HG02981 (cell line): Measurements from ENCODE around the gene MAMDC4.

Source experiments
- ATAC-seq: cut with Tn5 transposase; IDR thresholded peaks from one replicate; pipeline ENCODE4 v1.9.1; 2021; ENCODE audit warnings: mild to moderate bottlenecking, moderate library complexity; ENCODE audit not compliant: unreplicated experiment

Gene MAMDC4

DNA sequence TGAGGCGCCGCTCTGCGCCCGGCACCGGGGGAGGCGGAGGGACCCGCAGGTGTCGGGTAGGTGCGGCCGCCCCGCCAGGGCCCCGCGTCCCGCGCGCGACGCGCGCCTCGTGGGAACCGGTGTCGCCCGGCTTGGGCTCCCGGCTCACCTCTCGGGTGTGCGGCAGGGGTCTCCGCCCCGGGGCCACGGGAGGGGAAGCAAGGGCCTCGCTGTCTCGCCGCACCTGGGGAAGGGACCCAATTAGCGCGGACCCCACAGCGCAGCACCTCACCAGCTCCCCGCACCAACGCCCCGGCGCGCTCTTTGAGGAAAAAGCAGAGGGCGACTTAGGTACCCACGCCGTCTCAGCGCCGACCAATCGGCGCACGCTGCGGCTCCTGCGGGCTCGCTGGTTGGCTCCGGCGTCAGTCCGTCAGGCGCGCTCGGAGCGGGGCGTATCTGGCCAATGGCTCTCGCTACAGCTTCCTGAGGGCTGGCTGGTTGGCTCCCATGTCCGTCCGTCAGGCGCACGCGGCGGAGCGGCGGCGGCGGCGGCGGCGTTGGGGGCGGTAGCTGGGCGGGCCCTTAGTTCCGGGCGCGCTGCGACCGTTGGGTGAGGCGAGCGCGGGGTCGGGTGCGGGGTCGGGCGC is 33.9 kb downstream of the MAMDC4 start, which contains the start of gene TRAF2:
TRAF2 (plus strand) TSS at position 567 of the 629 bp plus-strand sequence. CDS start 12,225 bp downstream, outside the sequence.
- peak; percentile 80 for ATAC-seq

DNA sequence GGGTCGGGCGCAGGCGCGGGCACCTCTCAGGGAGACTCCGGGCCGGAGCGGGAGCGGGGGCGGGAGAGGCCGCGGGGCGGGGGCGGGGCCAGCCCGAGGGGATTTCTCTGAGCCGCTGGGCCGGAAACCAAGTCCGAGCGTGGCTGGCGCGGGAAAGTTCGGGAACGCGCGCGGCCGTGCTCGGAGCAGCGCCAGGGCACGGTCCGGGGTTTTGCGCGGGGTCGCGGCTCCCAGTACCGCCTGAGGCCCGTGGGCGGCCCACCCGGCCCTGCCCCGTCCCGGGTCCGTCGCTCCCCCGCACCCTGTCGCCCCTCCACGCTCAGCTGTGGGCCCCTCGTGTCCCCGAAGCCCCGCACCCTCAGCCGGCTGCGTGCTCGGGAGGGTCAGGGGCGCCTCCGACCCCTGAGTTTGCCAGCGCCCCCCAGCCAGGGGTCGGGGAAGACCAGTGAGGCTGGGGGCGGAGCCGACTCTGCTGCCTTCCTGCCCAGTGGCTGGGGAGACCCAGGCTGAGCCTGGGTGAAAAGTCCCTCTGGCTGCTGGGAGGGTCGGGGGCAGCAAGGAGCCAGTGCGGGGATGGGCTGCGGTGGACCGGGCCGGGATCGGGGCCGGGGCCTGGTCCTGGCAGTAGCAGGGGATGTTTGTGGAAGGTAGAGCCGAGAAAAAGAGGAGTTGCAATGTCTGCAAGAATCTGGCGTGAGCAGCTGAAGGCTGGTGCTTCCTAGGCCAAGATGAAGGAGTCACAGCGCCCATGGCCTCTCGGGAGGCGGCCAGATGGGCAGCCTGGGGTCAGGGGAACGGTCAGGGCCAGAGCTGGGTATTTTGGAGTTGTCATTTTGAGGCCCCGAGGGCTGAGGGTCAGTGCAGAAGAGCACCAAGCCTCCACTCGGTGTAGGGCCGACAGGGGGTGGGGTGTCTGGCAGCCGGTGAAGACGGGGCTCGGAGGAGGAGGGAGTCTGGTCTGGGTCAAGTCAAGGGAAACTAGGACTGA is 34.8 kb downstream of the MAMDC4 start:
- ATAC-seq = no peak

DNA sequence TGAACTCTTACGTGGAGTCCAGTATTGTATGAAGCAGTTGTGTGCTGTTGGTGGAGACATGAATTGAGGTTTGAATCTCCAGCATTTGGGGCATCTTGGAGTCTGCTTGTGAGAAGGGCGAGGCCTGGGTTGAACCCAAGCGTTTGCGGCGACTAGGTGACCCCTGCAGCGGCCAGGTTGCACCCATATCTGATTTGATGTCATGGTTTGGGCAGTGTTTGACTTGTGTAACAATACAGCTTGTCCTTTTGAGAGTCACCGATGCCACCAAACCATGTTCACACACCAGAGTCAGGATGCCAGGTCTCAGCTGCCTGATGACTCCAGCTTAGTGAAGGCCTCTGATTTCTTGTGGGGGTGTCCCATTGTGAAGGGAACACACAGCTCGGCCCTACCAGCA is 36.3 kb downstream of the MAMDC4 start:
- no peak for ATAC-seq

DNA sequence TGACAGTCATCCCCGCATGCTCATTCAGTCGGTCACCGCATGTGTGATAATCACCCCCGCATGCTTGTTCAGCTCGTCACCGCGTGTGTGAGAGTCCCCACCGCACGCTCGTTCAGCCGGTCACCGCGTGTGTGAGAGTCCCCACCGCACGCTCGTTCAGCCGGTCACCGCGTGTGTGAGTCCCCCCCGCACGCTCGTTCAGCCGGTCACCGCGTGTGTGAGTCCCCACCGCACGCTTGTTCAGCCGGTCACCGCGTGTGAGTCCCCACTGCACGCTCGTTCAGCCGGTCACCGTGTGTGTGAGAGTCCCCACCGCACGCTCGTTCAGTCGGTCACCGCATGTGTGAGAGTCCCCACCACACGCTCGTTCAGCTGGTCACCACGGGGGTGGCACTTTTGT is 37.7 kb downstream of the MAMDC4 start:
- no peak for ATAC-seq

DNA sequence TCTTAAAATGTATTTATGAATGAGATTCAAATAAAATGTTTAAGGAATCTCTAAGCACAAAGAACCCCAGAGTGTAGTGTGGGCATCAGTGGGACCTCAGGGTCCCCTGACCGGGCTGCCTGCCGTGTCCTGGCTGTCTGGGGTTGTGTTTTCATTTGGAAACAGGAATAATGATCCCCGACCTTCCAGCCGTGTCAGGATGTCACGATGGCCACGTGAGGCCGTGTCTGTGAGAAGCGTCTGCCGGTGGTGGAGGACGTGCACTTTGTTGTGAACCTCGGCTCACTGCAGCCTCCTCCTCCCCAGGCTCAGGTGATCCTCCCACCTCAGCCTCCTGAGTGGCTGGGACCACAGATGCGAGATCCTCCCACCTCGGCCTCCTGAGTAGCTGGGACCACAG is 38.5 kb downstream of the MAMDC4 start:
- ATAC-seq = no peak

DNA sequence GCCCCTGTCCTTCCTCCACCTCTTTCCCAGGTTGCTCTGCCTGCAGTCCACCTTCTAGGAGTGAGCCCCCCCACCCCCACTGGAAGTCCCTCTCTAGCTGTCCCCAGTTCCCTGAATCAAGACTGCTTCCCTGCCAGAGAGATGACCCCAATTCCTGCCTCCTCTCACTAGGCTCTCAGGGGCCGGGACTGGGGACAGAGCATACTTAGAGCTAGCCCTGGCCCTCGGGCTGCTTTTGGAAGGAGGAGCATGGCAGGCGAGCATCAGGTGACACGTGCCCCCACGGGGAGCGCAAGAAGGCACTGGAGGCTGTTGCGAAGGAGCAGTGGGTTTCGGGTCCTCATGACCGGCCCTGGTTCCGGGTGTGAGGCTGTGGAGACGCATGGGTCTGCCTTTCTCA is 43.9 kb downstream of the MAMDC4 start:
- ATAC-seq = no peak

DNA sequence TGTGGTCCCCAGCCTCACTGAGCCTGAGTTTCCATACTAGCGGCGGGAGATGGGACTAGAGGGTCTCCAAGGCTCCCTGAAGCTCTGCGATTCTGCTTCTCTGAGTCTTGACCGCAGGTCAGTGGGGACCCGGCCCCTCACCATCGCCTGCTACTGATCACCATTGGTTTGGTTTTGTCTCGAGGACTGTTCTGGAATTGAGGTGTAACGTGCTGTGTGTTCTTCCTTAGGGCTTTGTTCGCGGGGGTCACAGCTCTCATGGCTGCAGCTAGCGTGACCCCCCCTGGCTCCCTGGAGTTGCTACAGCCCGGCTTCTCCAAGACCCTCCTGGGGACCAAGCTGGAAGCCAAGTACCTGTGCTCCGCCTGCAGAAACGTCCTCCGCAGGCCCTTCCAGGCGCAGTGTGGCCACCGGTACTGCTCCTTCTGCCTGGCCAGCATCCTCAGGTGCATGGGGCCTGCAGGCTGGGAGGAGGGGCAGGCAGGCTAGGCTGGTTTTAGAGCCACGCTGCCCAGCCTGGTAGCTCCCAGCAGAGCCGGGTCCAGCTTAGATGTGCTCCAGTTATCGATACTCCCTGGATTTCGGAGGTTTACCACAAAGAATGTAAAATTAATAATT is 46.4 kb downstream of the MAMDC4 start:
- ATAC-seq = no peak

DNA sequence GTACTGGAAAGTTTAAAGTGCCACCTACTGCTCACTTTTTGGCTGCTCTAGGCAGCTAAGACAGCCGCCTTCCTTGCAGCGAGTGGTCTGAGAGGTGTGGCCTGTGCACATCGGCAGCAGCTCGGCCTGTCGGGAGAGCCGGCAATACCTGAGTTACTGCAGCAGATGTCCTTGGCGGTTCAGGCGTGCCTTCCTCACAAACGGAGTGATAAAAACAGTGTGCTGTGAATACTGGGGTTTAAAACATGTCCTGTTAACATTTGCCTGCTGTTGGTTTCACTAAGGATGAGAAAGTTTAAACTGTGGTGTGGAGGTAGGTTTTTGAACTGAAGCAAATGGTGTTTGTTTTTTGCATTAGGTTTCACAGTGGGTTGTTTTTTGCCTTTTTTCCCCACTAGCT is 47.0 kb downstream of the MAMDC4 start:
- no peak for ATAC-seq

DNA sequence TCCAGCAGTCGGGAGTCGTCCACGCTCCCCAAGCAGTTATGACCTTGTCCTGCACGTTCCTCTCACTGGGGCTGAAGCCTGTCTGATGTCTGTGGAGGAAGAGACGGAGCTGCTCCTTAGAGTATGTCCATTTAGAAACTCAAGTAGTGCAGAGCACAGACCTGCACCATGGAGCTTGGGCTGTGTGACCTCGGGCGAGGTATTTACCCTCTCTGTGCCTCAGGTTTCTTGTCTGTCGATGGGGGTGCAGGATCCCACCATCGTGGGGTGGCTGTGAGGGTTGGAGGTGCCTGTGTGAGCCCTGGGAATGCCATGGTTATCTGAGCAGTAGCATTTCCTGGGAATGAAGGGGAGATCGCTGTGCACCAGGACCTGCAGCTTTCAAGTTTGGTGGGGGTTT is 48.4 kb downstream of the MAMDC4 start:
- no peak for ATAC-seq

DNA sequence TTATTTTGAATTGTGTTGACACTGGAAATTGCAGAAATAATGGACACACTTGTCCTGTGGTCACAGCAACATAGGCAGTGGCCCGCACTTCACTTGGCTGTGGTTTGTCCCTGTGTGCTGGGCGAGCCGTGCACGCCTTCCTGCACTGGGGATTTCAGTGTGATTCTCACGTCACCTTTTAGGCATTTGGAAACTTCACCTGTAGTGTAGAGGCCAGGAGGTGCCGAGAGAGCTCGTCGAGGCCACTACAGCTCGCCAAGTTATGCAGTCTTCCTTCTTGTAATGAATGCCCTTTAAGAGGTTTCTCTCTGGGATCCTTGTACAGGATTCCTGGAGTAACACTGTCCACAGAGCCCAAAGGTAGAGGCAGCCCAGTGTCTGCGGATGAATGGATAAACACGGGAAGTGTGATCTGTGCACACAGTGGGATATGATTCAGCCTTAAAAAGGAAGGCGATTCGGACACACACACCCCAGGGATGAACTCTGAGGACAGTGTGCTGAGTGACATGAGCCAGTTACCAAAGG is 48.9 kb downstream of the MAMDC4 start:
- ATAC-seq = no peak

DNA sequence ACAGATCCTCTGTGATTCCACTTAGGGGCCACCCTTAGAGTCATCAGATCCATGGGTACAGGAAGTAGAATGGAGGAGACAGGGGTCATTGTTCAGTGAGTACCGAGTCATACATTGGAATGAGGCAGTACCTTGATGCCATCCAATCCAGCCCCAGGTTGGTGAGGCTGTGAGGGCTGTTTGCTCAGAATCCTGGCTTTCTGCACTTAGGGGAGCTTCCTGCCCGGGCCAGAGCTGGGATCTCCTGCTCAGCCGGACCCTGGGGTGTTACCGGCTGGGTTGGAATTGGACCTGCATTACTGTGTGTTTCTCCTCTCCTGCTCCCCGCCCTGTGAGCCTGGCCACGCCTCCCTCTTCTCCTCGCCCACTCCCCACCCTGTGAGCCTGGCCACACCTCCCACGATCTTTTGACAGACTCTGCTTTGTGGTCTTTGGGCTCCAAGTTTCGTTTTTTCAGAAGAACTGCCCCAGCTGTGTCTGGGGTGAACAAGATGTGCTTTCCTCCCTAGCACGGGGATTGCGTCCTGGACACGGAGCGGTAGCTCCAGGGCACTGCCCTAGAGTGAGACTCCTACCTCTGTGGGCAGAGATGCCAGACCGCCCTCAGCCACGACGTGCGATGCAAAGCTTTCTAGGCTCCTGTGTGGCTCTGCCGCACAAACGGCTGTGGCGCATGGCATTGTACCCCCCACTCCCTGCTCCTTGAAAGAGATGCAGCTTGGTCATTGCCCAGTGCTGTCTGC is 49.5 kb downstream of the MAMDC4 start:
- peak; percentile 33 for ATAC-seq

DNA sequence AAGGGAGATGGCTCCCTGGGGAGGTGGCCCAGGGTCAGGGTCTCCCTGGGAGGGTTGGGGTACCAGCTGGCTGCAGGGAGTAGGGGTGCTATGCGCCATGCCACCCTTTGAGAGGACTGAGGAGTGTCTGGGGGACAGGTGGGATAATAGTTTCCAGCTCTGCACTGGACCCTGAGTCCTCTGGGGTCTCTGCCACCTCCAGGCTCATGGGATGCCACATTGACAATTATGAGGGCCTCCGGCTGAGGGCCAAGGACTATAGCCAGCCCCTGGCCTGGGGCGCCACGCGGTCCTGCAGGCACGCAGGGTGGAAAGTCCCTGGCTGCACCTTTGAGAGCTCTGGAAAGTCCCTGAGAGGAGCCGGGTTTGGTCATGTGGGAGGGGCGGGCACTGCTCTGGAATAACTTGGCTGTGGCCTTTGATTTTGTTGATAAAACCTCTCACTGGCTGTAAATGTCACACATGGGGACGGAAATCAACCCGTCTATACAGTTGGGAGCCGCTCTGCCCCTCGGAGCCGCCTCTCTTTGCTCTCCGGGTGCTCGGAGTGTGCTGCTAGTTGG is 50.2 kb downstream of the MAMDC4 start:
- peak; percentile 63 for ATAC-seq

DNA sequence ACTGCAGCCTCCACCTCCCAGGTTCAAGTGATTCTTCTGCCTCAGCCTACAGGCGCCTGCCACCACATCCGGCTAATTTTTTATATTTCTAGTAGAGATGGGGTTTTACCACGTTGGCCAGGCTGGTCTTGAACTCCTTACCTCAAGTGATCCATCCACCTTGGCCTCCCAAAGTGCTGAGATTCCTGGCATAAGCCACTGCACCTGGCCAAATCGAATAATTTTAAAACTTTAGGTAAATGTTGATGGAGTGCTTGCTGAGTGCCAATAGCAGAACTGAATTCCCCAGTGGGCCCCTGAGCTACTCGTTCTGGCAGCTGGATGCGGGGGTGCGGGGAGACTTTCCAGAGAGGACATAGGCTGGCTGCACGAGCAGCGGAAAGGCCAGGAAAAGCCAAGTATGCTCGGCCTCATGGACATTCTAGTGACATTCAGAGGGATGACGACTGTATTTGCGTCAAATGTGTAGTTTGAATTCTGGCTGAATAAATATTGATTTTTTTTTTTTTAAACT is 51.0 kb downstream of the MAMDC4 start:
- no peak for ATAC-seq

DNA sequence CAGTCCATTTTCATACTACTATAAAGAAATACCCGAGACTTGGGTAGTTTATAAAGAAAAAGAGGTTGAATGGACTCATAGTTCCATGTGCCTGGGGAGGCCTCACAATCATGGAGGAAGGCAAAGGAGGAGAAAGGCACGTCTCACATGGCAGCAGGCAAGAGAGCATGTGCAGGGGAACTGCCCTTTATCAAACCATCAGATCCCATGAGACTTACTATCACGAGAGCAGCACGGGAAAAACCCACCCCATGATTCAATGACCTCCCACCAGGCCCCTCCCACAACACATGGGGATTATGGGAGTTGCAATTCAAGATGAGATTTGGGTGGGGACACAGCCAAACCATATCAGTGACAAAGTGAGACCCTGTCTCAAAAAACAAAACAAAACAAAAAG is 54.1 kb downstream of the MAMDC4 start:
- no peak for ATAC-seq

DNA sequence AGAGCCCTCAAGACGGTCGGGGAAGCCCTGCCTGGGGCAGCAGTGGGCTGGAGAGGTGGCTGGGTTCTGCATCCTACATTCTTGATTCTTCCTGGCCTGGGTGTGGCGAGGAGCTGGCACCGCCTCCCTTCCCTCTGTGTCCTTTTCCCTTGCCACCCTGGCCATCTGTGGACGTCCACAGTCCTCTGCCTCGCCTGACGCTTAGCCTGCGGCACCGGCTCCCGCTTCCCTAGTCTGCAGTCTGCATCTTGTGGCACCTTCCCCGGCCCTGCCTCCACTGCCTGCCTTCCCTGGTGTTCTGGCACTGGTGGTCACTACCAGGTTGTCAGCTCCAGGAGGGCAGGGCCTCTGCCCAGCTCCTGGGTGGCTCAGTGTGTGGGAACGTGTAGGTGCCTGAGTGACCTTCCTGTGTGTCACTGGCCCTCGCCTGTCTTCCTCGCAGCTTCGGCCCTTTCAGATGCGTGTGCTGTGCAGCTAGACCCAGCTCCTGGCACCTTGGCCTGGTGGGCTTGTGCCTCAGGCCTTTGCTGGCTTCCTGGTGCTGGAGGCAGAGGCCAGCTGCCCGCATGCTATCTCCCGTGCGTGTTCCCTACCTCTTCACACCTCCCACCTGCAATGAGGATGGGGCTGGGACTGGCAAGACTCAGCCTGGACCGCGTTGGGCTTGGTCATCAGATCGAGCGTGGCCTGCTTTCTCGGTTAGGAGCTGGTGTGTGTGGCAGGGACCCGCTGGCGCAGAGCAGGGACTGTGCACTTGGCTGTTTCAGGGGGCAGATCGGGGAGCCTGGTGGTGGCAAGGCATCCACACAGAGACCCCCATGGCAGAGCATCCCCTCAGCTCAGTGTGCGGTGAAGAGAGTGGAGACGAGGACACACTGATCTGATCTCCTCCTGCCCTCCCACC is 55.1 kb downstream of the MAMDC4 start:
- no peak for ATAC-seq
